Tibial artery (tissue), 4 donors: ENCODE measurements around the gene ALKBH7.

Source experiments
- DNase-seq, 2 donors: peaks; one replicate each; pipeline ENCODE4 v3.0.0-alpha.2; 2019
- H3K27ac ChIP-seq, 2 donors: fragments of 200-600 bp; sonication (generic) in 1 of 2; 1 replicate in 1 of 2; 2 replicates in 1 of 2; pipeline ENCODE4 v1.5.1; 2018 to 2019; ENCODE audit warnings: mild to moderate bottlenecking in 1 of 2
- H3K27me3 ChIP-seq, 2 donors: fragments of 200-600 bp; sonication (generic) in 1 of 2; one replicate each; pipeline versions ENCODE4 v1.5.1 to v1.6.0; 2016 to 2019
- H3K36me3 ChIP-seq, 3 donors: fragments of 200-600 bp; sonication (generic) in 2 of 3; one replicate each; pipeline ENCODE4 v1.5.1; 2016 to 2019; ENCODE audit warnings: mild to moderate bottlenecking in 2 of 3
- H3K4me1 ChIP-seq, 4 donors: fragments of 200-600 bp; sonication (generic) in 2 of 4; 1 replicate in 3 of 4; 2 replicates in 1 of 4; pipeline ENCODE4 v1.5.1; 2016 to 2019
- H3K4me3 ChIP-seq, 2 donors: fragments of 200-600 bp; sonication (generic) in 1 of 2; 1 replicate in 1 of 2; 2 replicates in 1 of 2; pipeline ENCODE4 v1.5.1; 2018 to 2019; ENCODE audit warnings: mild to moderate bottlenecking in 2 of 2
- H3K9me3 ChIP-seq, 3 donors: fragments of 200-600 bp; sonication (generic) in 1 of 3; one replicate each; pipeline ENCODE4 v1.5.1; 2016 to 2019
- CTCF ChIP-seq, 2 experiments: fragments of 200-600 bp in 1 of 2; fragments of 450-650 bp in 1 of 2; IDR thresholded peaks; one replicate each; pipeline ENCODE4 v1.5.1; 2017 to 2019; ENCODE audit warnings: antibody characterized with exemption in 2 of 2, mild to moderate bottlenecking in 1 of 2, moderate library complexity in 1 of 2
- intact Hi-C: fragments of 100-400 bp; cut with DNase I; formaldehyde crosslinking; loops from one replicate; pipeline ENCODE4 v1.15.0; 2023; ENCODE audit warnings: low total_unique reads

Gene ALKBH7

DNA sequence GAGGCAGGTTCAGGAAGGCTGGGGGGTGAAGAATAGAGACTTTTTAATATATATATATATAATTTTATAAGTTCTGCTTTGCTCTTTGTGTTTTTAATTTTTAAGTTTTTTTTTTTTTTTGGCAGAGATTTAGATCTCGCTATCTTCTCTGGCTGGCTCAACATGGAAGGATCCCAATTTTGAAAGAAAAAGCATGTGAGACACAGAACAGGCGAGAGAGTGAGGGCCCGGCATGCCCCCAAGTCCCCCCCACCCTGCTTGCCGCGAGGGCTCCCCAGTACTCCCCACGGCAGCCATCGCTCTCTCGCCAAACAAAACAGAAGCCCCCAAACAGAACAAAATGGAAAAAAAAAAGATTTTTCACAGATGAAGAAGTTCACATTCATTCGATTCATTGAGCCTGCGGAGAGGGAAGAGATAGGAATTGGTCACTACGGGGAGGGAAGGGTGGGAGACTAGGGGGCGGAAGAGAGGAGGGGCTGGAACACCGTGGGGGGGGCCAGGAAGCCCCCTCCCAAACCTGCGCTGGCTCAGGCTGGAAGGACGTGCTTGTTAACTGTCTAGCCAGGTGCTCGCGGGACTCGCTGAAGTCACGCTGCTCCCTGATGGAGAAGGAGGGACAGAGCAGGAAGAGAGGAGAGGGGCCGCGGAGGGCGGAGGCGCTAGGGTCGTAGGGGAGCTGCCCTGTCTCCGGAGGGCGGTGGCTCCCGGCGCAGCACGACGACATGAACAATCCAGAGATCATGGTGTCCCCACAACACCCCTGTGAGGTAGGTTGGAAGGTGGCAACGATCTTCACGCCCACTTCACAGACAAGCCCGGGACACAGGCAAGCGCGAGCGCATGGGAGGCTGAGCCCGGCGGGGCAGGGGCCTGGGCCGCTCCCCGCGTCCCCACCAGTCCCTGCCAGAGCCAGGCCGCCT is 41.4 kb downstream of the ALKBH7 start:
- Histone ChIP-seq H3K36me3 (peaks cover 49 to 58% (median 52%) of the 10 kb centered on the region in 3 donors), H3K27me3 (no peaks in the 10 kb centered on the region), H3K9me3 (no peaks in the 10 kb centered on the region), H3K4me1 (no peaks in the 10 kb centered on the region), H3K27ac (no peak overlapping the region), H3K4me3 (no peak overlapping the region)
- intact Hi-C loops, result no loop called here
- no peak for TF ChIP-seq CTCF (IDR thresholded peaks at IDR 0.05)
- no peak for DNase-seq

DNA sequence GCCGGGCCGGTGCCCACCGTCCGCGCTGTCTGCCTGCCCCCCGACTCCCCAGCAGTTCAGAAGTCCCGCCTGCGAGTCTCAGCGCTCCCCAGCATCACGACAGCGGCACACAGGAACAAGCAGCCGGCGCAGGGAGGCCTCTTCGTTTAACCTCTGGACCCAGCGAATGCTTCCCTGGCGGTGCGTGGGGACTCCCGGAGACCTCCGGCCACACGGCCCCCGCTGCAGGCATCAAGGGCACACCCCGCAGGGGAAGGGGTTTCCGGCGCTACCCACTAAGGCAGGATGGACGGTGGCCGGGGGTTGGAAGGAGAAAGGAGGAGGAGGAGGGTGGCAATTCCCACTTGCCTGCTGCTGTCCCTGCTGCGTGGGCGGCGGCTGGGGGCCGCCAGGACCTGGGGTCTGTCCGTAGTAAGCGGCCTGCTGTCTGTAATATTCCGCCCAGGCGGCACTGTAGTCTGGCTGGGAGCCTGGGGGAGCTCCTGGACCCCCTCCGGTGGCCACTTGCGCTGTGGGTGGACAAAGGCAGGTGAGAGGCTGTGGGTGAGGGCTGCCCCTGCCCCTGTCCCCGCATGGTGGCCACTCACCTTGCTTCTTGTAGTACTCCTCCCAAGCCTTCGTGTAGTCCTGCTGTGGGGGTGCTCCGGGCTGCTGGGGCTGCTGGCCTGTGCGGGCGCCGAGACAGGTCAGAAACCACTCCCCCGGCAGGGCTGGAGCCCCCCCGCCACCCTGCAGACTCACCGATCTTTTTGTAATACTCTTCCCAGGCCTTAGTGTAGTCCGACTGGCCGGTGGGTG is 42.4 kb downstream of the ALKBH7 start:
- TF ChIP-seq CTCF (IDR thresholded peaks at IDR 0.05), result no peak
- H3K27me3 ChIP-seq, result no peaks in the 10 kb centered on the region
- DNase-seq, result no peak
- H3K27ac ChIP-seq, result no peak overlapping the region
- no peaks in the 10 kb centered on the region for H3K9me3 ChIP-seq
- H3K4me3 ChIP-seq, result no peak overlapping the region
- H3K4me1 ChIP-seq, result no peaks in the 10 kb centered on the region
- intact Hi-C loops, result no loop called here
- peaks cover 55 to 68% (median 62%) of the 10 kb centered on the region in 3 donors for H3K36me3 ChIP-seq

GRCh38 chr19:6415591-6416190 is 43.1 kb downstream of the ALKBH7 start:
- intact Hi-C loops, result no loop called here
- no peak for DNase-seq
- H3K4me1 ChIP-seq, result no peaks in the 10 kb centered on the region
- H3K9me3 ChIP-seq, result no peaks in the 10 kb centered on the region
- TF ChIP-seq CTCF (IDR thresholded peaks at IDR 0.05), result no peak
- H3K27me3 ChIP-seq, result no peaks in the 10 kb centered on the region
- H3K4me3 ChIP-seq, result no peak overlapping the region
- H3K36me3 ChIP-seq, result peaks cover 60 to 74% (median 69%) of the 10 kb centered on the region in 3 donors
- H3K27ac ChIP-seq, result no peak overlapping the region

DNA sequence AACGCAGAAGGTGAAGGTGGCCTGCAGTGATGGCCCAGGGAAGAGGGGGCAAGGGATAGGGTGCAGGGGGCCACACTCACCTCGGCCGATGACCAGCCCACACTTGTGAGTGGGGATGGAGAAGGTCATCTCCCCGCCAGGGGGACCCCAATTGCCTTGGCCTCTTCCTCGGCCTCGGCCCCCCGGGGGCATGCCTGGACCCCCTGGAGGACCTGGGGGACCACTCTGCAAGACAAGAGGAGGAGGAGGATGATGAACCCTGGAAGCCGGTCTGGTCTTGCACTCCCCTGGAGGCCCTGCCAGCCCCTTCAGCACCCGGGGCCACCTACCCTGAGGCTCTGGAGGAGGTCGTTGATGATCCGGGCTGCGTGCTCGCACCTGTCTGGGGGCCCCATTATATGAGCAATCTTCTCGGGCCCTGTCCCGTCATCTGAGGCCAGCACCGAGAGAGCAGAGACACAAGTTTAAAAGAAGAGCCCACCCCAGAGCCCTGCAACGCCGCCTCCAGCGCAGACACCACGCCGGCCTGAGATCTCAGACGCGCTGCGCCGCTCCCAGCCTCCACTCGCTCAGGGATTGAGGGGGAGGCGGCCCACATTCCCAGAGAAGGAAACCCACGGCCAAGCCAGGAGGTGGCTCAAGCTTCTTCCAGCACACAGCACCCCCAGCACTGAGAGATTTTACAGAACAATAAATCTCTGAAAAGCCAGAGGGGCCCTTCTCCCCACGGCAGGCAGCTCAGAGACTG is 44.2 kb downstream of the ALKBH7 start:
- H3K27ac ChIP-seq, result no peak overlapping the region
- H3K27me3 ChIP-seq, result no peaks in the 10 kb centered on the region
- H3K36me3 ChIP-seq, result peaks cover 60 to 86% (median 81%) of the 10 kb centered on the region in 3 donors
- no peak for DNase-seq
- TF ChIP-seq CTCF (IDR thresholded peaks at IDR 0.05), result no peak
- intact Hi-C loops, result no loop called here
- H3K9me3 ChIP-seq, result no peaks in the 10 kb centered on the region
- H3K4me3 ChIP-seq, result no peak overlapping the region
- peaks cover 0 to 9% (median 5%) of the 10 kb centered on the region in 4 donors for H3K4me1 ChIP-seq
